Epithelial cell of alveolus of lung (primary cell): ENCODE results near the gene ADAMTS12. TPM values are rescaled to one million over a fixed set of nuclear protein-coding genes. Genes with fewer than 3 reads are reported as not detected.

ENCODE experiments used
- total RNA-seq: library from RNA; depleted of rRNA; stranded (reverse); fragments of >200 nt; gene quantifications from 2 replicates; pipeline ENCODE4 v1.2.1, GENCODE V29; 2015

ADAMTS12 gene, protein sequence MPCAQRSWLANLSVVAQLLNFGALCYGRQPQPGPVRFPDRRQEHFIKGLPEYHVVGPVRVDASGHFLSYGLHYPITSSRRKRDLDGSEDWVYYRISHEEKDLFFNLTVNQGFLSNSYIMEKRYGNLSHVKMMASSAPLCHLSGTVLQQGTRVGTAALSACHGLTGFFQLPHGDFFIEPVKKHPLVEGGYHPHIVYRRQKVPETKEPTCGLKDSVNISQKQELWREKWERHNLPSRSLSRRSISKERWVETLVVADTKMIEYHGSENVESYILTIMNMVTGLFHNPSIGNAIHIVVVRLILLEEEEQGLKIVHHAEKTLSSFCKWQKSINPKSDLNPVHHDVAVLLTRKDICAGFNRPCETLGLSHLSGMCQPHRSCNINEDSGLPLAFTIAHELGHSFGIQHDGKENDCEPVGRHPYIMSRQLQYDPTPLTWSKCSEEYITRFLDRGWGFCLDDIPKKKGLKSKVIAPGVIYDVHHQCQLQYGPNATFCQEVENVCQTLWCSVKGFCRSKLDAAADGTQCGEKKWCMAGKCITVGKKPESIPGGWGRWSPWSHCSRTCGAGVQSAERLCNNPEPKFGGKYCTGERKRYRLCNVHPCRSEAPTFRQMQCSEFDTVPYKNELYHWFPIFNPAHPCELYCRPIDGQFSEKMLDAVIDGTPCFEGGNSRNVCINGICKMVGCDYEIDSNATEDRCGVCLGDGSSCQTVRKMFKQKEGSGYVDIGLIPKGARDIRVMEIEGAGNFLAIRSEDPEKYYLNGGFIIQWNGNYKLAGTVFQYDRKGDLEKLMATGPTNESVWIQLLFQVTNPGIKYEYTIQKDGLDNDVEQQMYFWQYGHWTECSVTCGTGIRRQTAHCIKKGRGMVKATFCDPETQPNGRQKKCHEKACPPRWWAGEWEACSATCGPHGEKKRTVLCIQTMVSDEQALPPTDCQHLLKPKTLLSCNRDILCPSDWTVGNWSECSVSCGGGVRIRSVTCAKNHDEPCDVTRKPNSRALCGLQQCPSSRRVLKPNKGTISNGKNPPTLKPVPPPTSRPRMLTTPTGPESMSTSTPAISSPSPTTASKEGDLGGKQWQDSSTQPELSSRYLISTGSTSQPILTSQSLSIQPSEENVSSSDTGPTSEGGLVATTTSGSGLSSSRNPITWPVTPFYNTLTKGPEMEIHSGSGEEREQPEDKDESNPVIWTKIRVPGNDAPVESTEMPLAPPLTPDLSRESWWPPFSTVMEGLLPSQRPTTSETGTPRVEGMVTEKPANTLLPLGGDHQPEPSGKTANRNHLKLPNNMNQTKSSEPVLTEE (N-terminal part only)
- total RNA-seq: 20.6 and 82.2 TPM in 2 replicates

DNA sequence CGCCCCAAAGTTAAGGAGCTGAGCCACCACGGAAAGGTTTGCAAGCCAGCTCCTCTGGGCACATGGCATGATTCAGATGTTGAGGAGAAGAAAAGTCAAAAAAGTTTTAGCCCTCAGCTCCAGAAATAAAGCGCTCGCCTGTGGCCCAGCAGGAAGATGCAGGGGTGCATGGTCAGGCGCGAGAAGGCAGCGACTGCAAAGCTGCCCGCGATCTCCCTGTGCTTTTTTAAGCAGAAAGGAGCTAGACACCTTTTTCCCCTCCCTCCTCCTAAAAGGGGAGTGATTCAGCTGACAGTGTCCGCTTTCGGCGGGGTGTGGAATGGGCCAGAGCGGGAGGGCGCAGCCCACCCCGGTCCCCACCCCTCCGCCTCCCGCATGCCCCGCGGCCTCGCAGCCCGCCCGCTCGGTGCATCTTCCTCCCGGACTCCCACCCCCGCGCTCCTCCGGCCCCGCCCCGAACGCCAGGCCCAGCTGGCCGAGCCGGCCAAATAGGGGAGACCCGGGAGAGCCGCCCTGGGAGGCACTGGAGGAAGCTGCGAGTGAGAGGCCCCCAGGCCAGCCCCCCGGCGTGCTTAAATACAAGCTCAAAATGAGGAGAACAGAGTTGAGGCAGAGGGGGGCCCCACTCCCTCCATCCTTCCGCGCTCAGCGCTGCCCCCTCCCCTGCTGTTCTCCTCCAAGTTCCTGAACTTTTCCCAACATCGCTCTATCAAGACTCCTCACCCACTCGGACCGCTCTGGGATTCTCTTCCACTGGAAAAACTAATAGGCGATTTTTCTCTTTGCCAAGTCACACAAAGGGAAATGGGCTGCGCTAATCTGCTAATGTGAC lies at the start of gene ADAMTS12:
TSS of gene ADAMTS12 (minus strand) at position 203 of the 832 bp plus-strand sequence. CDS start at position 69, 134 bp downstream.

DNA sequence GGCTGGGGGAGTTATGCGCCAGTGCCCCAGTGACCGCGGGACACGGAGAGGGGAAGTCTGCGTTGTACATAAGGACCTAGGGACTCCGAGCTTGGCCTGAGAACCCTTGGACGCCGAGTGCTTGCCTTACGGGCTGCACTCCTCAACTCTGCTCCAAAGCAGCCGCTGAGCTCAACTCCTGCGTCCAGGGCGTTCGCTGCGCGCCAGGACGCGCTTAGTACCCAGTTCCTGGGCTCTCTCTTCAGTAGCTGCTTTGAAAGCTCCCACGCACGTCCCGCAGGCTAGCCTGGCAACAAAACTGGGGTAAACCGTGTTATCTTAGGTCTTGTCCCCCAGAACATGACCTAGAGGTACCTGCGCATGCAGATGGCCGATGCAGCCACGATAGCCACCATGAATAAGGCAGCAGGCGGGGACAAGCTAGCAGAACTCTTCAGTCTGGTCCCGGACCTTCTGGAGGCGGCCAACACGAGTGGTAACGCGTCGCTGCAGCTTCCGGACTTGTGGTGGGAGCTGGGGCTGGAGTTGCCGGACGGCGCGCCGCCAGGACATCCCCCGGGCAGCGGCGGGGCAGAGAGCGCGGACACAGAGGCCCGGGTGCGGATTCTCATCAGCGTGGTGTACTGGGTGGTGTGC lies 44.7 kb upstream of the ADAMTS12 start, which contains the start of gene RXFP3:
TSS of gene RXFP3 (plus strand) at position 6 of the 636 bp plus-strand sequence. CDS start at position 361, 355 bp downstream.

Other genes with a start within 250 kb of the ADAMTS12 start
- 0.13 TPM in 1 of 2 replicates, not detected in the other for gene RXFP3, start 44.4 kb upstream of the ADAMTS12 start, total RNA-seq
- gene SLC45A2, start 92.7 kb upstream of the ADAMTS12 start, total RNA-seq: not detected in 2 replicates
- gene AMACR, start 116.1 kb upstream of the ADAMTS12 start, total RNA-seq: 4.8 and 12.9 TPM in 2 replicates
- gene C1QTNF3, start 151.2 kb upstream of the ADAMTS12 start, total RNA-seq: 0.13 and 0.64 TPM in 2 replicates